Measurements from ENCODE around the gene LCK.

DNA sequence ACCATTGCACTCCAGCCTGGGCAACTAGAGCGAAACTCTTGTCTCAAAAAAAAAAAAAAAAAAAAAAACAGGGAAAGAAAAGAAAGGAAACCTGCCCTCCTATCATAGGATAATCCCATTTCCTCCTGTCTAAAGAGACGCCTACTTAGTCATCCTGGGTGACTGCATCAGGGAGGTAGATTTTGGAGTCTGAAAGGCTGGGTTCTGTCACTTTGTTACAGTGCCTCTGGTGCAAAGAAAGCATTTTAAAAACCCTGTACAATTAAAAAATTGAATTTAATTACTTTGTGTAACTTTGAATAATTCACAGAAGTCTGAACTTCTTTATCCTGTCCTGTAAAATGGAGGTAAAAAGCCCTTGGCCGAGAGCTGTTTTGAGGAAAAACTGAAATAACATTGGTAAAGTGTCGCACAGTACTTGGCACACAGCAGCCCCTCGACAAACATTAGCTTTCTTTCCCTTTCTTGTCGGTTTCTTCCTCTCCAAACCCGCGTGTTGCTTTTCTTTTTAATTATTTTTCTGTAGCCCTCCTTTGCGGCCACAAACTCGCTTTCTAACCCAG is 40.2 kb downstream of the LCK start:
- no peak for TF ChIP-seq ATF2 (tag by site-specific recombination; IDR thresholded peaks at IDR 0.05; ENCODE audit: low read depth)
- TF ChIP-seq ZNF274 (IDR thresholded peaks at IDR 0.05; ENCODE audit: low read length): no peak
- TF ChIP-seq ZNF274 (tag by site-specific recombination; IDR thresholded peaks at IDR 0.05; ENCODE audit: borderline replicate concordance): no peak
- no peak for TF ChIP-seq ZNF629 (tag by site-specific recombination; IDR thresholded peaks at IDR 0.05)
- TF ChIP-seq GLI4 (tag by site-specific recombination; IDR thresholded peaks at IDR 0.05): no peak
- TF ChIP-seq KLF16 (tag by site-specific recombination; IDR thresholded peaks at IDR 0.05): no peak
- TF ChIP-seq BCL11A (tag by site-specific recombination; IDR thresholded peaks at IDR 0.05; ENCODE audit: low read depth): no peak
- TF ChIP-seq, protein P1, sequence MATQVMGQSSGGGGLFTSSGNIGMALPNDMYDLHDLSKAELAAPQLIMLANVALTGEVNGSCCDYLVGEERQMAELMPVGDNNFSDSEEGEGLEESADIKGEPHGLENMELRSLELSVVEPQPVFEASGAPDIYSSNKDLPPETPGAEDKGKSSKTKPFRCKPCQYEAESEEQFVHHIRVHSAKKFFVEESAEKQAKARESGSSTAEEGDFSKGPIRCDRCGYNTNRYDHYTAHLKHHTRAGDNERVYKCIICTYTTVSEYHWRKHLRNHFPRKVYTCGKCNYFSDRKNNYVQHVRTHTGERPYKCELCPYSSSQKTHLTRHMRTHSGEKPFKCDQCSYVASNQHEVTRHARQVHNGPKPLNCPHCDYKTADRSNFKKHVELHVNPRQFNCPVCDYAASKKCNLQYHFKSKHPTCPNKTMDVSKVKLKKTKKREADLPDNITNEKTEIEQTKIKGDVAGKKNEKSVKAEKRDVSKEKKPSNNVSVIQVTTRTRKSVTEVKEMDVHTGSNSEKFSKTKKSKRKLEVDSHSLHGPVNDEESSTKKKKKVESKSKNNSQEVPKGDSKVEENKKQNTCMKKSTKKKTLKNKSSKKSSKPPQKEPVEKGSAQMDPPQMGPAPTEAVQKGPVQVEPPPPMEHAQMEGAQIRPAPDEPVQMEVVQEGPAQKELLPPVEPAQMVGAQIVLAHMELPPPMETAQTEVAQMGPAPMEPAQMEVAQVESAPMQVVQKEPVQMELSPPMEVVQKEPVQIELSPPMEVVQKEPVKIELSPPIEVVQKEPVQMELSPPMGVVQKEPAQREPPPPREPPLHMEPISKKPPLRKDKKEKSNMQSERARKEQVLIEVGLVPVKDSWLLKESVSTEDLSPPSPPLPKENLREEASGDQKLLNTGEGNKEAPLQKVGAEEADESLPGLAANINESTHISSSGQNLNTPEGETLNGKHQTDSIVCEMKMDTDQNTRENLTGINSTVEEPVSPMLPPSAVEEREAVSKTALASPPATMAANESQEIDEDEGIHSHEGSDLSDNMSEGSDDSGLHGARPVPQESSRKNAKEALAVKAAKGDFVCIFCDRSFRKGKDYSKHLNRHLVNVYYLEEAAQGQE (tag by site-specific recombination; IDR thresholded peaks at IDR 0.05): no peak
- TF ChIP-seq ZNF549 (tag by site-specific recombination; IDR thresholded peaks at IDR 0.05): no peak
